GM18520 (cell line): ENCODE results near the gene CD200.

Experiments
- ATAC-seq: cut with Tn5 transposase; IDR thresholded peaks from one replicate; pipeline ENCODE4 v1.9.1; 2021; ENCODE audit not compliant: unreplicated experiment

CD200 gene

DNA sequence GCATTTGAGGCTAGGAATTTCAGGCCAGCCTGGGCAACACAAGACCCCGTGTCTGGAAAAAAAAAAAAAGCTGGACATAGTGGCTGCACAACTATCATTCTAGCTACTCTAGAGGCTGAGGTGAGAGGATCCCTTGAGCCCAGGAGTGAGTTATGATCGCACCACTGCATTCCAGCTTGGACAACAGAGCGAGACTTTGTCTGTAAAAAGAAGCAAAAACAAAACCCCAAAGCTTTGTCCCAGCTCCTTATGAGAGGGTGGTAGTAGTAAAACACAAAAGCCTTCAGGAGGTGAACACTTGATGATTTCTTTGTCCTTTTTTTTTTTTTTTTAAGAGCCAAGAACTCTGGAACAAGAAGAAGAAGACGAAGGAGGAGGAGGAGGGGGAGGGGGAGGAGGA lies 1.1 kb upstream of the CD200 start:
- ATAC-seq = no peak

DNA sequence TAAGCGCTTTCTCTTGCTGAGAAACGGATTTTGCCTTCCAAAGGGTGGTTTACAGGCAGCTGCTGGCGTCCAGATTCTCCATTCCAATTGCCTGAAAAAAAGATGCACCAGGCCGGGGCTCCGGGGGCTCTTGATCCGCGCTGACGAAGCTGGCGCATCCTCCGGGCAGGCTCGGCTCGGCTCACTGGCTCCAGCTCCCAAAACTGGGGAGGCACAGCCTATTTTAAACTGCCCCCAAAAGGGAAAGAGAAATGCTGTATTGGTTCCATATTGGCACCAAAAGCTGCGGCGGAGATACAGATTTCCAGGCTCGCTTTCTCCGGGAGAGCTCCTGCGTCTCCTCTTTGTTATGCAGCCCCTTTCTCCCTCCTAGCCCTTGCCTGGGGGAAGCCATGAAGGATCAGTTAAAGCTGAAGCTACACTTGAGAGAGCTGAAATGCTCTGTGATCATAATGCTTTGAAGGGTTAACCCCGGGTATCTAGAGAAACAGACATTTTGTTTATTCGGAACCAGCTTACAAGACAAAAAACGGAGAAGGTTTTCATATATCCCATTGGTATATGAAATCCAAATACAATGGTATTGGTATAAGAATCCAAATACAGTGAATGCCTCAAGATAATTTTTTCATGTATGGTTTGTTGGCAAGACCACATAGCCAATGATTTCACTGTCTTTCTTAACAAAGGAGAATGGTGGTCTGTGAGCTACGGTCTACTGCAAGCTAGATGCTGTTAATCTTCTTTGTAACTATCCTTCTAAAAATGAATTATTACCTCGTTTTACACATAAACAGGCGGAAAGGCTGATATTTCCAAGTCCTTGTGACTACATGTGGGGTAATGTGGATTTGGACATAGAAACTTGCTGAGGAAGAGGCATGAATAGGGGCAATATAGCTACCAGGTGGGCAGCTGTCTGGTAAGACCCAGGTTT lies 693 bp downstream of the CD200 start:
- no peak for ATAC-seq

DNA sequence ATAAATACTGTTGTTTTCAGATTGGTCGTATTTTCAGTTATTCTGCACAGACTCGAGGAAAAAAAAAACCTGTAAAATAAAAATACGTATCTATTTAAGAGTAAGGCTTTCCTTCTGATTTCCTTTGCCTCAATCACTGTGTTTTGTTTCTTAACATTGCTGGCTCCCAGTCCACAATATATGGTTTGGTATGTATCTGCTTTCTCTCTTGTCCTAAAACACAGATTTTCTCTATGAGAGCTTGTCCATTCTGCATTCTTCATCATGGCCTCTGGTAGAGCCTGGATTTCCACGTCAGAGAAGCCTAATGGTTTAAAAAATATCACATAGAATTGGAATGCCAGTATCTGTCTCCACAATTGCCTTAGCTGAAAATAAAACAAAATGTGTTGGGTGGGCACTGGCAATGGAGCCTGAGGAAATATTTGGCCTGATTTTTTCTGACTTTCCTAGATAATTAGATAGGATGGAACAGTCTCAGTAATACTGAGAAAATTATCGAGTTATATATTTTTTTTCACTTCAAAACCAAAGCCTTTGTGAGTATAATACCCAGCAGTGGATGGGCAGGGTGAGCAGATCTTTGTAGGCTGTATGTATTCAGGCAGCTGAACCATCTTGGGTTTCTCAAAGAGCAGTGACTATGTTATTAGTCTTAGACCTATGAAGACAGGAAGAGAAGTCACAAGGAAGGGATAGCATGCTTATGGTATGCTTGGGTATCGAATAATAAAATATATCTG lies 1.9 kb downstream of the CD200 start:
- ATAC-seq = no peak

GRCh38 chr3:112335434-112335781 lies 2.5 kb downstream of the CD200 start:
- ATAC-seq = no peak

GRCh38 chr3:112338021-112338726 lies 5.2 kb downstream of the CD200 start:
- ATAC-seq = no peak

- no peak for ATAC-seq
These were observed 5.7 kb downstream of the CD200 start for GRCh38 chr3:112338727-112339056.

GRCh38 chr3:112339134-112339533 lies 6.2 kb downstream of the CD200 start:
- no peak for ATAC-seq

- ATAC-seq = no peak
These were observed 6.7 kb downstream of the CD200 start for GRCh38 chr3:112339609-112340008.

GRCh38 chr3:112341386-112341785 lies 8.4 kb downstream of the CD200 start:
- ATAC-seq = no peak

- ATAC-seq = no peak
These were observed 12.7 kb downstream of the CD200 start for GRCh38 chr3:112345681-112346080.

- no peak for ATAC-seq
These were observed 13.7 kb downstream of the CD200 start for GRCh38 chr3:112346491-112347122.

GRCh38 chr3:112348943-112349342 lies 16.0 kb downstream of the CD200 start:
- no peak for ATAC-seq

DNA sequence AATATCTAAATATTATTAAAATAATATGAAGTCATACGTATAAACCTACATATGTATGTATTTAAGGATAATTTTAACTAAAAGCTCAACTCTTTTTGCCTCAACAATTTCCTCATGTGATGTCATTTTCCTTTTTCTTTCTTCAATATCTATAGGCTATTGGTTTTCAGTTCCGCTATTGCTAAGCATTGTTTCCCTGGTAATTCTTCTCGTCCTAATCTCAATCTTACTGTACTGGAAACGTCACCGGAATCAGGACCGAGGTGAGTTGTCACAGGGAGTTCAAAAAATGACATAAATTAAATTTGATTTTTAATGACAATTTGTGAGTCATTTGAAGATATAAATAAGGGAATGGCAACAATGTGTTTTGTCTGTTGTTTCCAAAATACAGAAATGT lies 16.6 kb downstream of the CD200 start:
- no peak for ATAC-seq

GRCh38 chr3:112350018-112350810 lies 17.3 kb downstream of the CD200 start:
- ATAC-seq = no peak

- ATAC-seq = no peak
These were observed 18.1 kb downstream of the CD200 start for GRCh38 chr3:112351036-112351435.

DNA sequence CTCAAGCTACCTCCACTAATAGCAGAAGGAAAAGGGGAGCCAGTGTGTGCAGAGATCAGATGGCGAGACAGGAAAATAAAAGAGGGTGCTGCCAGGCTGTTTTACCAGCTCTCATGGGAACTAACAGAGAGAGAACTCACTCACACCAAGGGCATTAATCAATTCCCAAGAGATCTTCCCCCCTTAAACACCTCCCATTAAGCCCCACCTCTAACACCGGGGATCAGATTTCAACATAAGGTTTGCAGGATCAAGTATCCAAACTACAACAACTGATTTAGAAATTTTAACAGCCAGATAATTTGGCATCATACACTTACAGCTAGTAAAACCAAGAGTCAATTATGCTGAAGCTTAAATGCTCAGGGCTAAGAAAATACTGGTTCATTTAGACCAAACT lies 18.9 kb downstream of the CD200 start:
- no peak for ATAC-seq

DNA sequence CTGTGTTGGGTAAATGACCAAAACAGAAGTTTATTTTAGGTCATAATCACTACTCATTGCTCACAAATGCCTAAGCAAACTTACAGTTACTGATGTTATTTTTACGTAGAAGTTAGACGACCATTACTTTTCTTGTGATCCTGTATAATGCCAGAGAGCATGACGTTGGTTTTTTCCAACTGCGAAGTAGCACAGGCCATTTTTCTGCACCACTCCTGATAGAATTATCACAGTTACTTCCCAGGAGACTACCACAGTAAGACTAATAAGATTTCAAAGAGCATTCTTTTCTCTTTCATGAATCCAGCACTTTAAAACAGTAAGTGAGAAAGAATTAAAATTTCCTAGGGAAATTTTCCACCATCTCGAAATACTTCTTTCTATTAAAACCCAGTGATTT lies 19.8 kb downstream of the CD200 start:
- ATAC-seq = no peak

DNA sequence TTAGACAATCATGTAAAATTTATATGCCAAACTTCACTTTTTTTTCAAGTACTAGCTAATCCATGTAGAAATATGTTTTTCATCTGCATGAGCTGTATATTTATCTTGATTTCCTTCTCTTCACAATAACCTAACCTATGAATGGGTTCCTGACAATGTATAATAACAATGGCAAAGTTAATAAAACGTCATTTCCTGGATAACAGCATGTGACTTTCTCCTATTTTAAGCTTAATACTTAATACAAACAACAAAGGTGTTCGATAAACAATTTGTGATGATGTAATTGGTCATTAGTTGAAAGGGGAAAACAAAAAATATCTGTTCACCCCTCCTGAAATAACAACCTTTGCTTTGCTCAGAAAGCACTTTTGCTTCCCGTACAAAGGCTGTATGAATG lies 20.4 kb downstream of the CD200 start:
- no peak for ATAC-seq

DNA sequence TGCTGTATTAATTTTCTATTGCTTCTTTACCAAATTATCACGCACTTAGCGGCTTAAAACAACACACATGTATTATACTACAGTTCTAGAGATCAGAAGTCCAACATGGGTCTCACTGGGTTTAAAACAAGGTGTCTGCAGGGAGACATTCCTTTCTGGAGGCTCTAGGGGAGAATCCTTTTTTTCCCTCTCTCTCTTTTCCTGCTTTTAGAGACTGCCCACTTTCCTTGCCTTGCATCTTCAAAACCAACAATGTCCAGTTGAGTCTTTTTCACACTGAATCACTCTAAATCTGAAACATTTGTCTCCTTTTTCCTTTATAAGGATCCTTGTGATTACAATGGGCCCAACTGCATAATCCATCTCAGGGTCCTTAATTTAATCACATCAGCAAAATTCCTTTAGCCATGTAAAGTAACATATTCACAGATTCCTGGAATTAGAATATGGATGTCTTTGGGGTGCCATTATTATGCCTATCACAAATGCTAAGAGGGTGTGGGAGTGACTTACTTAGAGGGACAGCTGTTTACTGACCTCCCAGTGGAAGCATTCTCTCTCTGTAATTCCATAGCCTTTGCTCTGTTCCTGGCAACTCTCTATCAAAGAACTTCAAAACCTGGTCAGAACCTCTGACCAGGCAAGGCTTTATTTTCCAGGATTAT lies 21.8 kb downstream of the CD200 start:
- no peak for ATAC-seq

DNA sequence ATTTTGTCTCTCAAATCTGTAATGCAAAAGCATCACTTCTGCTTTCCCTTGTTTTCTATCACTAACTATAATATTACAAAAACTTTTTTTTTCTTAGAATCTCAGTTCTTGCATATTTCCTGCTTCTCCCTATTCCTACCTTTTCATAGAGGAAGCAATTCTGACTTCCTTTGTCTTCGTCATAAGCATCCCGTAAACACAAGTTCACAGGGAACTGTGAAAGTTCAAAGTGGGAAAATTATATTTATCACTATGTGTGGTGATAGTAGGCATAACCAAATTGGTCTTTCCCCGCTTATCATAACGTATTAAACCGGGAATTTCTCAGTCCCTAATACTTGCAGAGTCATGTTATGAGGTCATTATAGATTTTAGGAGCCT lies 22.3 kb downstream of the CD200 start:
- ATAC-seq = no peak
